Left ventricle myocardium inferior (tissue), 1 donor: Measurements from ENCODE around the gene SFXN5. TPM values are rescaled to one million over a fixed set of nuclear protein-coding genes. Genes with fewer than 3 reads are reported as not detected.

ENCODE experiments used
- DNase-seq: peaks from one replicate; pipeline ENCODE4 v3.0.0-alpha.2; 2020
- H3K27ac ChIP-seq: fragments of 200-600 bp; replicated peaks from 2 replicates; pipeline ENCODE4 v1.8.0; 2021
- H3K27me3 ChIP-seq: fragments of 200-600 bp; 2 replicates; pipeline ENCODE4 v1.8.0; 2021; ENCODE audit warnings: low read depth
- H3K36me3 ChIP-seq: fragments of 200-600 bp; 2 replicates; pipeline ENCODE4 v1.8.0; 2021
- H3K4me1 ChIP-seq: fragments of 200-600 bp; 2 replicates; pipeline ENCODE4 v1.8.0; 2021
- H3K4me3 ChIP-seq: fragments of 200-600 bp; 2 replicates; pipeline ENCODE4 v1.8.0; 2021; ENCODE audit warnings: mild to moderate bottlenecking, moderate library complexity
- H3K9me3 ChIP-seq: fragments of 200-600 bp; replicated peaks from 2 replicates; pipeline ENCODE4 v1.8.0; 2021
- CTCF ChIP-seq: fragments of 200-600 bp; IDR thresholded peaks from 2 replicates; pipeline ENCODE4 v1.8.0; 2021; ENCODE audit warnings: antibody characterized with exemption, mild to moderate bottlenecking, borderline replicate concordance
- intact Hi-C: fragments of 100-400 bp; cut with micrococcal nuclease; formaldehyde crosslinking; loops from one replicate; pipeline ENCODE4 v1.11.0; 2022
- total RNA-seq: library from RNA; stranded (reverse); fragmentation: NEBNext Ultra II Directional; extraction: Animal tissue kit (Norgen Biotek cat#: 25700); gene quantifications from one replicate; pipeline ENCODE4 v1.2.1, GENCODE V29; 2021
- donor health status: DM: no; HTN: yes; CAD: no; lungs with severe emphysema.

The SFXN5 gene
- total RNA-seq, 1 donor from 2014 or later, result 9.9 TPM

- no peak overlapping the region for H3K27ac ChIP-seq
- H3K27me3 ChIP-seq, result no peaks in the 10 kb centered on the region
- DNase-seq, result no peak
- H3K4me1 ChIP-seq, result no peaks in the 10 kb centered on the region
- intact Hi-C loops, result no loop called here
- H3K4me3 ChIP-seq, result no peak overlapping the region
- TF ChIP-seq CTCF, result no peak
- no peaks in the 10 kb centered on the region for H3K9me3 ChIP-seq
- H3K36me3 ChIP-seq, result peaks cover 16% of the 10 kb centered on the region
Measured at GRCh38 chr2:72942881-72943418, 128.6 kb downstream of the SFXN5 start.

- no peak overlapping the region for H3K4me3 ChIP-seq
- H3K27me3 ChIP-seq, result no peaks in the 10 kb centered on the region
- intact Hi-C loops, result no loop called here
- TF ChIP-seq CTCF, result no peak
- DNase-seq, result no peak
- H3K4me1 ChIP-seq, result no peaks in the 10 kb centered on the region
- peaks cover 16% of the 10 kb centered on the region for H3K36me3 ChIP-seq
- no peaks in the 10 kb centered on the region for H3K9me3 ChIP-seq
- H3K27ac ChIP-seq, result no peak overlapping the region
Measured at GRCh38 chr2:72942293-72942692, 129.2 kb downstream of the SFXN5 start.

GRCh38 chr2:72940786-72941185 is 130.7 kb downstream of the SFXN5 start:
- intact Hi-C loops, result no loop called here
- Histone ChIP-seq H3K27me3 (no peaks in the 10 kb centered on the region), H3K9me3 (no peaks in the 10 kb centered on the region), H3K4me1 (peaks cover 8% of the 10 kb centered on the region), H3K4me3 (no peak overlapping the region), H3K27ac (no peak overlapping the region), H3K36me3 (peaks cover 16% of the 10 kb centered on the region)
- no peak for DNase-seq
- no peak for TF ChIP-seq CTCF

- no peak overlapping the region for H3K27ac ChIP-seq
- peaks cover 16% of the 10 kb centered on the region for H3K36me3 ChIP-seq
- no peak overlapping the region for H3K4me3 ChIP-seq
- DNase-seq, result no peak
- H3K27me3 ChIP-seq, result no peaks in the 10 kb centered on the region
- no peak for TF ChIP-seq CTCF
- no peaks in the 10 kb centered on the region for H3K9me3 ChIP-seq
- H3K4me1 ChIP-seq, result peaks cover 8% of the 10 kb centered on the region
- intact Hi-C loops, result no loop called here
Measured at GRCh38 chr2:72940361-72940760, 131.2 kb downstream of the SFXN5 start.

GRCh38 chr2:72938455-72938854 is 133.1 kb downstream of the SFXN5 start:
- Histone ChIP-seq H3K4me3 (no peak overlapping the region), H3K4me1 (peaks cover 8% of the 10 kb centered on the region), H3K9me3 (no peaks in the 10 kb centered on the region), H3K36me3 (peaks cover 1% of the 10 kb centered on the region), H3K27ac (no peak overlapping the region), H3K27me3 (peaks cover 10% of the 10 kb centered on the region)
- no peak for TF ChIP-seq CTCF
- DNase-seq, result no peak
- intact Hi-C loops, result no loop called here

GRCh38 chr2:72937356-72937669 is 134.2 kb downstream of the SFXN5 start:
- DNase-seq, result no peak
- intact Hi-C loops, result no loop called here
- H3K9me3 ChIP-seq, result no peaks in the 10 kb centered on the region
- H3K4me1 ChIP-seq, result peaks cover 8% of the 10 kb centered on the region
- peaks cover 18% of the 10 kb centered on the region for H3K27me3 ChIP-seq
- no peak overlapping the region for H3K4me3 ChIP-seq
- no peaks in the 10 kb centered on the region for H3K36me3 ChIP-seq
- no peak overlapping the region for H3K27ac ChIP-seq
- TF ChIP-seq CTCF, result no peak
